CD14-positive monocyte (primary cell): ENCODE data around the gene VWF. TPM values are rescaled to one million over a fixed set of nuclear protein-coding genes. Genes with fewer than 3 reads are reported as not detected.
A peak's percentile ranks its signal among the peaks of the same experiment; 100 is the strongest.

Source experiments
- DNase-seq, 3 donors: peaks; one replicate each; pipeline ENCODE4 v3.0.0-alpha.2; 2011 to 2022
- H2AFZ ChIP-seq: 2 replicates; pipeline ENCODE4 v1.6.0; 2012; ENCODE audit warnings: mild to moderate bottlenecking, low read depth, low read length, inconsistent platforms; ENCODE audit not compliant: insufficient read depth, poor library complexity, severe bottlenecking
- H3K27ac ChIP-seq, 2 donors: 1 replicate in 1 of 2; 2 replicates in 1 of 2; pipeline ENCODE4 v1.5.1; 2012 to 2013; ENCODE audit warnings: low read length in 2 of 2, control low read depth in 1 of 2, inconsistent platforms in 1 of 2, low read depth in 1 of 2, mild to moderate bottlenecking in 1 of 2
- H3K27me3 ChIP-seq, 2 donors: one replicate each; pipeline versions ENCODE4 v1.6.0 to v1.6.1; 2011 to 2013; ENCODE audit warnings: low read length in 2 of 2; ENCODE audit not compliant: control insufficient read depth in 2 of 2, insufficient read depth in 2 of 2
- H3K36me3 ChIP-seq, 2 donors: replicated peaks in 1 of 2; 1 replicate in 1 of 2; 2 replicates in 1 of 2; pipeline versions ENCODE4 v1.5.1 to v1.6.1; 2012 to 2013; ENCODE audit warnings: low read length in 2 of 2, control low read depth in 1 of 2, inconsistent platforms in 1 of 2, mild to moderate bottlenecking in 1 of 2; ENCODE audit not compliant: insufficient read depth in 2 of 2, control insufficient read depth in 1 of 2
- H3K4me1 ChIP-seq, 2 donors: 1 replicate in 1 of 2; 2 replicates in 1 of 2; pipeline versions ENCODE4 v1.5.1 to v1.6.1; 2012 to 2013; ENCODE audit warnings: low read length in 2 of 2, control low read depth in 1 of 2, inconsistent platforms in 1 of 2, mild to moderate bottlenecking in 1 of 2, moderate library complexity in 1 of 2; ENCODE audit not compliant: insufficient read depth in 2 of 2, control insufficient read depth in 1 of 2
- H3K4me2 ChIP-seq: replicated peaks from 2 replicates; pipeline ENCODE3; 2012; ENCODE audit warnings: low read length, moderate library complexity, mild to moderate bottlenecking; ENCODE audit not compliant: poor library complexity, severe bottlenecking; ENCODE audit errors: extremely low read depth
- H3K4me3 ChIP-seq, 3 experiments: fragments of 200-600 bp in 1 of 3; sonication (generic) in 1 of 3; replicated peaks in 1 of 3; 1 replicate in 2 of 3; 2 replicates in 1 of 3; pipeline ENCODE4 v1.5.1; 2011 to 2013; ENCODE audit warnings: low read length in 3 of 3, mild to moderate bottlenecking in 3 of 3, control low read depth in 2 of 3, low read depth in 2 of 3, inconsistent platforms in 1 of 3, moderate library complexity in 1 of 3
- H3K79me2 ChIP-seq: 2 replicates; pipeline ENCODE4 v1.6.0; 2012; ENCODE audit warnings: mild to moderate bottlenecking, control low read depth, inconsistent platforms, low read length, moderate library complexity; ENCODE audit not compliant: insufficient read depth
- H3K9ac ChIP-seq: 2 replicates; pipeline ENCODE4 v1.6.0; 2017; ENCODE audit warnings: low read length, mild to moderate bottlenecking; ENCODE audit not compliant: insufficient read depth, poor library complexity, severe bottlenecking
- H3K9me3 ChIP-seq, 2 donors: replicated peaks in 1 of 2; 1 replicate in 1 of 2; 2 replicates in 1 of 2; pipeline versions ENCODE4 v1.5.1 to v1.6.1; 2012 to 2013; ENCODE audit warnings: low read length in 2 of 2, control low read depth in 1 of 2; ENCODE audit not compliant: control insufficient read depth in 1 of 2, insufficient read depth in 1 of 2
- H4K20me1 ChIP-seq: 2 replicates; pipeline ENCODE4 v1.6.0; 2012; ENCODE audit warnings: mild to moderate bottlenecking, low read length, control low read depth, moderate library complexity; ENCODE audit not compliant: insufficient read depth
- H3K27ac Mint-ChIP-seq, 7 donors: one replicate each; pipeline ENCODE4 v1.8.0; 2020; ENCODE audit warnings: mild to moderate bottlenecking in 7 of 7, mixed read lengths in 7 of 7, moderate library complexity in 6 of 7, inconsistent platforms in 2 of 7
- H3K27me3 Mint-ChIP-seq, 3 donors: one replicate each; pipeline ENCODE4 v1.8.0; 2021 to 2022; ENCODE audit warnings: low read depth in 3 of 3, mild to moderate bottlenecking in 3 of 3, mixed read lengths in 3 of 3, moderate library complexity in 3 of 3, inconsistent platforms in 1 of 3
- H3K36me3 Mint-ChIP-seq, 2 donors: one replicate each; pipeline ENCODE4 v1.8.0; 2020; ENCODE audit warnings: mixed read lengths in 2 of 2, inconsistent platforms in 1 of 2, mild to moderate bottlenecking in 1 of 2
- H3K4me1 Mint-ChIP-seq: one replicate; pipeline ENCODE4 v1.8.0; 2020; ENCODE audit warnings: mild to moderate bottlenecking, mixed read lengths
- H3K4me3 Mint-ChIP-seq, 2 donors: one replicate each; pipeline ENCODE4 v1.8.0; 2020; ENCODE audit warnings: mild to moderate bottlenecking in 2 of 2, mixed read lengths in 2 of 2, moderate library complexity in 1 of 2
- H3K9me3 Mint-ChIP-seq, 7 donors: one replicate each; pipeline ENCODE4 v1.8.0; 2020 to 2022; ENCODE audit warnings: mixed read lengths in 7 of 7, mild to moderate bottlenecking in 6 of 7, moderate library complexity in 6 of 7, inconsistent platforms in 2 of 7
- CTCF ChIP-seq: fragments of 200-600 bp; IDR thresholded peaks from one replicate; pipeline ENCODE4 v1.8.0; 2022; ENCODE audit warnings: antibody characterized with exemption, mild to moderate bottlenecking
- WGBS: methylation state at CpG from one replicate; pipeline ENCODE4 v1.1.5; 2013; ENCODE audit warnings: missing lambda C conversion rate; ENCODE audit not compliant: insufficient coverage; 5-methylcytosine and 5-hydroxymethylcytosine counted together
- intact Hi-C, 2 donors: fragments of 100-400 bp; cut with micrococcal nuclease; formaldehyde crosslinking; loops; one replicate each; pipeline versions ENCODE4 v1.15.0 to v1.15.1; 2023
- polyA plus RNA-seq, 3 donors: library from polyadenylated mRNA; depleted of rRNA in 1 of 3; unstranded in 2 of 3; stranded (reverse) in 1 of 3; fragments of 300-500 nt in 2 of 3; fragments of >200 nt in 1 of 3; fragmentation: Illumina TruSeq in 2 of 3; gene quantifications; 1 replicate in 2 of 3; 2 replicates in 1 of 3; pipeline ENCODE4 v1.2.3, GENCODE V29; 2012 to 2021

VWF gene
- polyA plus RNA-seq, 3 donors, result 0.17 to 0.49 (median 0.48) TPM

GRCh38 chr12:6078398-6079096 lies 45.9 kb downstream of the VWF start:
- Histone ChIP-seq H3K27ac (no peak overlapping the region), H3K36me3 (no peaks in the 10 kb centered on the region), H2AFZ (no peak overlapping the region), H3K4me1 (peaks cover 23 to 28% of the 10 kb centered on the region in 2 donors), H3K4me2 (no peak overlapping the region), H3K27me3 (peaks cover 0 to 26% of the 10 kb centered on the region in 2 donors), H3K4me3 (no peak overlapping the region), H4K20me1 (no peaks in the 10 kb centered on the region), H3K9me3 (no peaks in the 10 kb centered on the region), H3K79me2 (no peaks in the 10 kb centered on the region), H3K9ac (no peak overlapping the region)
- 70% methylated on average over 2 of the region's 3 CpGs for WGBS
- peaks cover 0 to 3% (median 0%) of the 10 kb centered on the region in 7 donors for H3K9me3 Mint-ChIP-seq
- H3K27me3 Mint-ChIP-seq, result peaks cover 27 to 34% (median 29%) of the 10 kb centered on the region in 3 donors
- no peak overlapping the region for H3K4me3 Mint-ChIP-seq
- peaks cover 34% of the 10 kb centered on the region for H3K4me1 Mint-ChIP-seq
- no peak for TF ChIP-seq CTCF
- intact Hi-C loops, result loop anchor here (10.0 kb wide), 2 partner anchors 96 to 116 kb away; no protein-coding TSS in a partner anchor
- peaks cover 0 to 13% of the 10 kb centered on the region in 2 donors for H3K36me3 Mint-ChIP-seq
- DNase-seq, result no peak
- H3K27ac Mint-ChIP-seq, result peak overlapping the region in 1 of 7 donors; percentile 50

GRCh38 chr12:6077692-6078083 lies 46.8 kb downstream of the VWF start:
- no peak overlapping the region for H2AFZ ChIP-seq
- no peak for TF ChIP-seq CTCF
- H3K27me3 ChIP-seq, result peaks cover 0 to 27% of the 10 kb centered on the region in 2 donors
- H3K4me2 ChIP-seq, result no peak overlapping the region
- DNase-seq, result no peak
- no peak overlapping the region for H3K4me3 ChIP-seq
- 100% methylated on average over 2 of the region's 6 CpGs for WGBS
- H3K9ac ChIP-seq, result no peak overlapping the region
- H3K27ac ChIP-seq, result no peak overlapping the region
- Mint-ChIP-seq H3K27me3 (peaks cover 30 to 38% (median 33%) of the 10 kb centered on the region in 3 donors), H3K36me3 (peaks cover 0 to 19% of the 10 kb centered on the region in 2 donors), H3K9me3 (peaks cover 0 to 3% (median 0%) of the 10 kb centered on the region in 7 donors), H3K4me3 (no peak overlapping the region), H3K27ac (no peak overlapping the region), H3K4me1 (peaks cover 38% of the 10 kb centered on the region)
- no peaks in the 10 kb centered on the region for H3K79me2 ChIP-seq
- H3K4me1 ChIP-seq, result peaks cover 25 to 32% of the 10 kb centered on the region in 2 donors
- H3K9me3 ChIP-seq, result no peaks in the 10 kb centered on the region
- intact Hi-C loops, result loop anchor here (10.0 kb wide), 2 partner anchors 97 to 117 kb away; no protein-coding TSS in a partner anchor
- H3K36me3 ChIP-seq, result no peaks in the 10 kb centered on the region
- no peaks in the 10 kb centered on the region for H4K20me1 ChIP-seq
